ENCODE results near the gene RCOR2.

GRCh38 chr11:63931876-63932275 is 14.9 kb upstream of the RCOR2 start:
- TF ChIP-seq, protein P1, sequence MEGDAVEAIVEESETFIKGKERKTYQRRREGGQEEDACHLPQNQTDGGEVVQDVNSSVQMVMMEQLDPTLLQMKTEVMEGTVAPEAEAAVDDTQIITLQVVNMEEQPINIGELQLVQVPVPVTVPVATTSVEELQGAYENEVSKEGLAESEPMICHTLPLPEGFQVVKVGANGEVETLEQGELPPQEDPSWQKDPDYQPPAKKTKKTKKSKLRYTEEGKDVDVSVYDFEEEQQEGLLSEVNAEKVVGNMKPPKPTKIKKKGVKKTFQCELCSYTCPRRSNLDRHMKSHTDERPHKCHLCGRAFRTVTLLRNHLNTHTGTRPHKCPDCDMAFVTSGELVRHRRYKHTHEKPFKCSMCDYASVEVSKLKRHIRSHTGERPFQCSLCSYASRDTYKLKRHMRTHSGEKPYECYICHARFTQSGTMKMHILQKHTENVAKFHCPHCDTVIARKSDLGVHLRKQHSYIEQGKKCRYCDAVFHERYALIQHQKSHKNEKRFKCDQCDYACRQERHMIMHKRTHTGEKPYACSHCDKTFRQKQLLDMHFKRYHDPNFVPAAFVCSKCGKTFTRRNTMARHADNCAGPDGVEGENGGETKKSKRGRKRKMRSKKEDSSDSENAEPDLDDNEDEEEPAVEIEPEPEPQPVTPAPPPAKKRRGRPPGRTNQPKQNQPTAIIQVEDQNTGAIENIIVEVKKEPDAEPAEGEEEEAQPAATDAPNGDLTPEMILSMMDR (conservative IDR thresholded peaks at IDR 0.05; ENCODE audit: low read length), result no peak
- no peak for TF ChIP-seq EZH2phosphoT487 (IDR thresholded peaks at IDR 0.05; ENCODE audit: borderline replicate concordance, low read depth, low read length)
